H1 (cell line): ENCODE results near the gene MCM6.

Experiments used
- ATF2 ChIP-seq: IDR thresholded peaks from 2 replicates; pipeline ENCODE4 v1.6.1; 2012; ENCODE audit warnings: low read length, inconsistent platforms
- BRCA1 ChIP-seq: IDR thresholded peaks from 2 replicates; pipeline ENCODE4 v1.6.1; 2012; ENCODE audit warnings: low read depth, low read length, improper control_type of control experiment
- CEBPB ChIP-seq: IDR thresholded peaks from 2 replicates; pipeline ENCODE4 v1.6.1; 2012; ENCODE audit warnings: low read depth, low read length
- CHD1 ChIP-seq: IDR thresholded peaks from 2 replicates; pipeline ENCODE4 v1.6.1; 2012; ENCODE audit warnings: low read depth, low read length, improper control_type of control experiment
- CTCF ChIP-seq, 3 experiments: IDR thresholded peaks; 1 replicate in 2 of 3; 2 replicates in 1 of 3; pipeline versions ENCODE4 v1.5.1 to v1.6.1; 2011; ENCODE audit warnings: low read length in 3 of 3, mild to moderate bottlenecking in 3 of 3, inconsistent platforms in 2 of 3, low read depth in 1 of 3, moderate library complexity in 1 of 3; ENCODE audit not compliant: insufficient read depth in 1 of 3; ENCODE audit errors: control extremely low read depth in 1 of 3
- EZH2 ChIP-seq: fragments of 200-600 bp; sonication (generic); IDR thresholded peaks from 2 replicates; pipeline ENCODE4 v1.7.1; 2012; ENCODE audit warnings: low read depth, mild to moderate bottlenecking, moderate library complexity, low read length, inconsistent platforms; ENCODE audit not compliant: severe bottlenecking
- POLR2A ChIP-seq, 2 experiments: IDR thresholded peaks; 1 replicate in 1 of 2; 2 replicates in 1 of 2; pipeline ENCODE4 v1.6.1; 2011; ENCODE audit warnings: low read depth in 2 of 2, low read length in 2 of 2, mild to moderate bottlenecking in 2 of 2; ENCODE audit errors: control extremely low read depth in 1 of 2
- YY1 ChIP-seq: IDR thresholded peaks from 2 replicates; pipeline ENCODE4 v1.6.1; 2011; ENCODE audit warnings: low read depth, mild to moderate bottlenecking, low read length

- TF ChIP-seq CTCF (IDR thresholded peaks at IDR 0.05; ENCODE audit: control extremely low read depth in 1 of 3, insufficient read depth in 1 of 3, low read depth in 1 of 3, low read length in 3 of 3) (no peak), POLR2A (IDR thresholded peaks at IDR 0.05; ENCODE audit: control extremely low read depth in 1 of 2, low read depth in 2 of 2, low read length in 2 of 2) (no peak), CHD1 (no peak), EZH2 (no peak), ATF2 (no peak), CEBPB (no peak), BRCA1 (no peak), YY1 (no peak)
These were observed 28.2 kb upstream of the MCM6 start for GRCh38 chr2:135904341-135904989.
